A673 (cell line): ENCODE measurements around the gene BSN.

Experiments used
- EZH2 ChIP-seq: fragments of 200-600 bp; sonication (generic); IDR thresholded peaks from 2 replicates; pipeline ENCODE4 v1.6.1; 2017; ENCODE audit warnings: borderline replicate concordance, low read depth, mild to moderate bottlenecking, mixed read lengths, antibody characterized with exemption, low read length; ENCODE audit not compliant: poor library complexity, severe bottlenecking
- TF ChIP-seq, protein P1 (sequence below): fragments of 300-800, 200-600 bp; sonication (generic); conservative IDR thresholded peaks from 2 replicates; pipeline ENCODE4 v1.5.1; 2017; ENCODE audit warnings: low read depth, mild to moderate bottlenecking, antibody characterized with exemption, low read length, moderate library complexity, mixed read lengths

DNA sequence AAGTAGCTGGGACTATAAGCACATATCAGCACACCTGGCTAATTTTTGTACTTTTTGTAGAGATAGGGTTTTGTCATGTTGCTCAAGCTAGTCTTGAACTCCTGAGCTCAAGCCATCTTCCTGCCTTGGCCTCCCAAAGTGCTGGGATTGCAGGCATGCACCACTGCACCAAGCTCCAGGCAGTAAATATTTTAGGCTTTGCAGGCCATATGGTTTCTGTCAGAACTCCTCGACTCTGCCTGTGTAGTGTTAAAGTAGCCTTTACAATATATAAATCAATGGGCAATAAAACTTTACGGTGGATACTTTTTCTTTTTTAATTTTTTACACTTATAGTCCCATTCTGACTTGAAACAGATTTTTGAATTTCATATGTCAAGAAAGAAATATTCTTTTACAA lies 42.6 kb upstream of the BSN start:
- TF ChIP-seq, protein P1, sequence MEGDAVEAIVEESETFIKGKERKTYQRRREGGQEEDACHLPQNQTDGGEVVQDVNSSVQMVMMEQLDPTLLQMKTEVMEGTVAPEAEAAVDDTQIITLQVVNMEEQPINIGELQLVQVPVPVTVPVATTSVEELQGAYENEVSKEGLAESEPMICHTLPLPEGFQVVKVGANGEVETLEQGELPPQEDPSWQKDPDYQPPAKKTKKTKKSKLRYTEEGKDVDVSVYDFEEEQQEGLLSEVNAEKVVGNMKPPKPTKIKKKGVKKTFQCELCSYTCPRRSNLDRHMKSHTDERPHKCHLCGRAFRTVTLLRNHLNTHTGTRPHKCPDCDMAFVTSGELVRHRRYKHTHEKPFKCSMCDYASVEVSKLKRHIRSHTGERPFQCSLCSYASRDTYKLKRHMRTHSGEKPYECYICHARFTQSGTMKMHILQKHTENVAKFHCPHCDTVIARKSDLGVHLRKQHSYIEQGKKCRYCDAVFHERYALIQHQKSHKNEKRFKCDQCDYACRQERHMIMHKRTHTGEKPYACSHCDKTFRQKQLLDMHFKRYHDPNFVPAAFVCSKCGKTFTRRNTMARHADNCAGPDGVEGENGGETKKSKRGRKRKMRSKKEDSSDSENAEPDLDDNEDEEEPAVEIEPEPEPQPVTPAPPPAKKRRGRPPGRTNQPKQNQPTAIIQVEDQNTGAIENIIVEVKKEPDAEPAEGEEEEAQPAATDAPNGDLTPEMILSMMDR = no peak
- no peak for TF ChIP-seq EZH2
